DND-41 (cell line): ENCODE measurements around the gene FGF1.

Source experiments
- ATAC-seq: fragments of 200-7000 bp; cut with Tn5 transposase; 3 replicates; pipeline ENCODE4 v1.9.1; 2021; ENCODE audit warnings: low read depth; ENCODE audit not compliant: insufficient read depth
- DNase-seq: peaks from one replicate; pipeline ENCODE4 v3.0.0-alpha.2; 2020
- H2AFZ ChIP-seq: 2 replicates; pipeline ENCODE4 v1.6.0; 2012; ENCODE audit warnings: low read depth, low read length
- H3K27ac ChIP-seq: 2 replicates; pipeline ENCODE4 v1.5.1; 2012; ENCODE audit warnings: low read length, inconsistent platforms
- H3K27me3 ChIP-seq: fragments of 200-600 bp; sonication (generic); 2 replicates; pipeline ENCODE4 v1.6.0; 2012; ENCODE audit warnings: low read length, mild to moderate bottlenecking, inconsistent platforms; ENCODE audit not compliant: insufficient read depth, poor library complexity
- H3K36me3 ChIP-seq: 2 replicates; pipeline ENCODE4 v1.5.1; 2012; ENCODE audit warnings: low read length, inconsistent platforms; ENCODE audit not compliant: insufficient read depth
- H3K4me1 ChIP-seq: 2 replicates; pipeline ENCODE4 v1.5.1; 2012; ENCODE audit warnings: mild to moderate bottlenecking, low read length; ENCODE audit not compliant: insufficient read depth
- H3K4me2 ChIP-seq: 2 replicates; pipeline ENCODE4 v1.6.0; 2012; ENCODE audit warnings: mild to moderate bottlenecking, moderate library complexity, low read length, inconsistent platforms; ENCODE audit not compliant: insufficient read depth
- H3K4me3 ChIP-seq, 2 experiments: fragments of 200-600 bp in 1 of 2; shearing (Covaris generic) in 1 of 2; 2 replicates each; pipeline ENCODE4 v1.5.1; 2012 to 2016; ENCODE audit warnings: inconsistent platforms in 2 of 2, low read length in 2 of 2, mild to moderate bottlenecking in 2 of 2, low read depth in 1 of 2, moderate library complexity in 1 of 2
- H3K79me2 ChIP-seq: 2 replicates; pipeline ENCODE4 v1.6.0; 2012; ENCODE audit warnings: low read length, inconsistent platforms; ENCODE audit not compliant: insufficient read depth
- H3K9ac ChIP-seq: 2 replicates; pipeline ENCODE4 v1.6.0; 2012; ENCODE audit warnings: low read depth, mild to moderate bottlenecking, inconsistent platforms, low read length, moderate library complexity
- H3K9me3 ChIP-seq: 2 replicates; pipeline ENCODE4 v1.5.1; 2012; ENCODE audit warnings: low read length, moderate library complexity, mild to moderate bottlenecking, inconsistent platforms; ENCODE audit not compliant: insufficient read depth, severe bottlenecking
- H4K20me1 ChIP-seq: 2 replicates; pipeline ENCODE4 v1.6.0; 2012; ENCODE audit warnings: low read length; ENCODE audit not compliant: insufficient read depth
- EZH2 ChIP-seq: IDR thresholded peaks from 3 replicates; pipeline ENCODE4 v1.6.1; 2012; ENCODE audit warnings: borderline replicate concordance, low read depth, mild to moderate bottlenecking, moderate library complexity, low read length, inconsistent platforms; ENCODE audit not compliant: severe bottlenecking
- TF ChIP-seq, protein P1 (sequence below): IDR thresholded peaks from 2 replicates; pipeline ENCODE4 v1.5.1; 2012; ENCODE audit warnings: borderline replicate concordance, low read length, moderate library complexity, mild to moderate bottlenecking; ENCODE audit not compliant: poor library complexity, severe bottlenecking; ENCODE audit errors: extremely low read depth

Gene FGF1

DNA sequence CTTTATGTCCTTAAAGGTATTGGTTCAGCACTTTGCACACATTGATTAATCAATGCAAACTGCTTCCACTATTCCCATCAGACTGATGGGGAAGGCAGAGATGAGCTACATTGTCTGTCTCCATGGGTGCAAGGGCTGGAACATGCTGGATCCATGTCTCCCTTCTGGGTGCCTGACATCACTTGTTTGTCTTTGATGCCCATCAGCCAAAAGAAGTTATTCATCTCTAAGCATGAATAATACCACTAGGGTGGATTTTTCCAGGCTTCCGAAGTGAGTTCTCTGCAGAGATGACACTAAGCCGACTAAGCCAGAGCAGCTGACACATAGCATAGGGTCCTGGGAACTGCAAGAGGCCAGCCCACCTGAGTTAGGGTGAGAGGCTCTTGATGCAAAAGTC, 8.7 kb downstream of the FGF1 start:
- Histone ChIP-seq H4K20me1 (no peaks in the 10 kb centered on the region), H3K27ac (no peak overlapping the region), H3K4me1 (no peaks in the 10 kb centered on the region), H3K36me3 (no peaks in the 10 kb centered on the region), H3K79me2 (no peaks in the 10 kb centered on the region), H3K9ac (no peak overlapping the region), H2AFZ (no peak overlapping the region), H3K4me2 (no peak overlapping the region), H3K9me3 (no peaks in the 10 kb centered on the region), H3K27me3 (no peaks in the 10 kb centered on the region), H3K4me3 (no peak overlapping the region)
- DNase-seq (no peak), ATAC-seq (no peak)
- no peak for TF ChIP-seq EZH2
- TF ChIP-seq, protein P1, sequence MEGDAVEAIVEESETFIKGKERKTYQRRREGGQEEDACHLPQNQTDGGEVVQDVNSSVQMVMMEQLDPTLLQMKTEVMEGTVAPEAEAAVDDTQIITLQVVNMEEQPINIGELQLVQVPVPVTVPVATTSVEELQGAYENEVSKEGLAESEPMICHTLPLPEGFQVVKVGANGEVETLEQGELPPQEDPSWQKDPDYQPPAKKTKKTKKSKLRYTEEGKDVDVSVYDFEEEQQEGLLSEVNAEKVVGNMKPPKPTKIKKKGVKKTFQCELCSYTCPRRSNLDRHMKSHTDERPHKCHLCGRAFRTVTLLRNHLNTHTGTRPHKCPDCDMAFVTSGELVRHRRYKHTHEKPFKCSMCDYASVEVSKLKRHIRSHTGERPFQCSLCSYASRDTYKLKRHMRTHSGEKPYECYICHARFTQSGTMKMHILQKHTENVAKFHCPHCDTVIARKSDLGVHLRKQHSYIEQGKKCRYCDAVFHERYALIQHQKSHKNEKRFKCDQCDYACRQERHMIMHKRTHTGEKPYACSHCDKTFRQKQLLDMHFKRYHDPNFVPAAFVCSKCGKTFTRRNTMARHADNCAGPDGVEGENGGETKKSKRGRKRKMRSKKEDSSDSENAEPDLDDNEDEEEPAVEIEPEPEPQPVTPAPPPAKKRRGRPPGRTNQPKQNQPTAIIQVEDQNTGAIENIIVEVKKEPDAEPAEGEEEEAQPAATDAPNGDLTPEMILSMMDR, result no peak

DNA sequence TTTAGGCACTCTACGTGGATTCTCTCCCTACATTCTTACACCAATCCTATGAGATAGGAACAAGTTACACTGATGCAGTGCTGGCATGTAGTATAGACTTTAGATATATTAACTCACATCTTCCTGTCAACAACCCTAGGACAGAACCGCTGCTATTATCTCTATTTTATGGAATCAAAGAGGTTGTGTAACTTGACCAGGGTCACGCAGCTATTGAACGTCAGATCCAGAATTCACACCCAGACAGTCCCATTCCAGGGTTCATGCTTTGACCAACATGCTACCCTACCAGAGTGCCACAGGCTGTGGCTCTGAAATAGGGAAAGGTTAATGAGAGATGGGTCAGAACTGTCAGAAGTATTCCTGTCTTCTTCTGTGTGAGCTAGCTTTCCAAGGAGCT, 9.6 kb downstream of the FGF1 start:
- Histone ChIP-seq H4K20me1 (no peaks in the 10 kb centered on the region), H3K27ac (no peak overlapping the region), H3K27me3 (no peaks in the 10 kb centered on the region), H3K9ac (no peak overlapping the region), H3K9me3 (no peaks in the 10 kb centered on the region), H3K36me3 (no peaks in the 10 kb centered on the region), H3K4me2 (no peak overlapping the region), H3K79me2 (no peaks in the 10 kb centered on the region), H3K4me3 (no peak overlapping the region), H2AFZ (no peak overlapping the region), H3K4me1 (no peaks in the 10 kb centered on the region)
- no peak for ATAC-seq
- no peak for DNase-seq
- TF ChIP-seq, protein P1, result no peak
- no peak for TF ChIP-seq EZH2

DNA sequence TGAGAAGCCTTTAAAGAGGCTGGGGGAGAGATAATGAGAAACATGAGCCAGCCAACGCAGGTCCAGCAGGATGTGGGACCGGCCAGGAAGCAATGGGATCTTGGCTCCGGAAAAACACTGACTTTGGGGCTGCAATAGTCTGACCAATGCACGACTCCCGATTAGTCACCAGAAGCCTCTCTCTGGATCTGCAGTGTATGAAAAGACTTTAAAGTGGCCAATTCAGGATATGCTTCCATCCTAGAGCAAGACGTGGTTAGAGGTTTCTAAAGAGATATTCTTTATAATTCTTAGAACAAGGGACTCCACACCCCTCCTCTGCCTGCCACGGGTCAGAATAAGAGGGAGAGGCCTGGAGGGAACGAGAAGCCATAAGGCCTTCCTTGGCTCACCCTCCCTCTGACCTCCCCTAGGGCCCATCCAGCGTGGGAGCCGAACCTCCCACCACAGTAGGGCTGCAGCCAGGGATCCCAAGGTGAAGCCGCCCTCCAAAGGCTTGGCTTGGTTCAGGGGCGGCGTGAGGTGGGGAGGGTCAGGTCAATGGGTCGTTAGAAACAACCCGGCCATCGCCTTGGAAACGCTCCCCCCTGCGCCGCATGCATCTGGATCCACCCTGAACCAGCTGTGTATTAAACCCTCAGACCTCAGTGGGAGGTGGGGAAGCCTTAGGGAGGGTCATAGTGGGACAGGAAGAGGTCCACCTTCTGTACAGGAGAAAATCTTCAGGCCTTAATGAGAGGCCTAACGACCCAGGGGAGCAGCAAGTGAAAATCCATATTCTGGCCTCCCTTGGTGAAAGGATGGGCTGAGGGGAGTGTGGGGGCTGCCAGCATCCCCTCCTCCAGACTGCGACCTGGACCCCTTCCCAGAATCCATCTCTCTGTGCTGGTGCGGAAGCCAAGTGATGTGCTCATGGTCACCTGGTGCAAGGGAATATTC, 11.1 kb downstream of the FGF1 start:
- Histone ChIP-seq H3K36me3 (no peaks in the 10 kb centered on the region), H3K27me3 (peaks cover 7% of the 10 kb centered on the region), H2AFZ (no peak overlapping the region), H3K79me2 (no peaks in the 10 kb centered on the region), H3K27ac (no peak overlapping the region), H3K4me2 (no peak overlapping the region), H3K4me3 (no peak overlapping the region), H3K4me1 (no peaks in the 10 kb centered on the region), H3K9me3 (no peaks in the 10 kb centered on the region), H3K9ac (no peak overlapping the region), H4K20me1 (no peaks in the 10 kb centered on the region)
- TF ChIP-seq, protein P1, result no peak
- no peak for TF ChIP-seq EZH2
- DNase-seq, result no peak
- no peak for ATAC-seq
